Endodermal cell (in vitro differentiated cells): ENCODE data around the gene CDH4. TPM values are rescaled to one million over a fixed set of nuclear protein-coding genes. Genes with fewer than 3 reads are reported as not detected.

Experiments
- DNase-seq: peaks from one replicate; pipeline ENCODE4 v3.0.0-alpha.2; 2017
- H3K27ac ChIP-seq: 2 replicates; pipeline ENCODE4 v1.5.1; 2013; ENCODE audit warnings: mild to moderate bottlenecking, low read depth, low read length, moderate library complexity
- H3K27me3 ChIP-seq: 2 replicates; pipeline ENCODE4 v1.6.1; 2013; ENCODE audit warnings: mild to moderate bottlenecking, low read length, moderate library complexity; ENCODE audit not compliant: insufficient read depth, control insufficient read depth, poor library complexity, severe bottlenecking
- H3K36me3 ChIP-seq: 2 replicates; pipeline ENCODE4 v1.7.0; 2013; ENCODE audit warnings: mild to moderate bottlenecking, low read length, moderate library complexity; ENCODE audit not compliant: control insufficient read depth, insufficient read depth
- H3K4me1 ChIP-seq: one replicate; pipeline ENCODE4 v1.7.0; 2013; ENCODE audit warnings: low read length; ENCODE audit not compliant: control insufficient read depth, insufficient read depth
- H3K4me3 ChIP-seq: 2 replicates; pipeline ENCODE4 v1.5.1; 2013; ENCODE audit warnings: mild to moderate bottlenecking, low read length, moderate library complexity
- H3K9ac ChIP-seq: 2 replicates; pipeline ENCODE4 v1.6.1; 2013; ENCODE audit warnings: mild to moderate bottlenecking, low read length, moderate library complexity; ENCODE audit not compliant: poor library complexity, severe bottlenecking; ENCODE audit errors: extremely low read depth
- H3K9me3 ChIP-seq: 2 replicates; pipeline ENCODE4 v1.6.1; 2013; ENCODE audit warnings: mild to moderate bottlenecking, low read length, moderate library complexity; ENCODE audit not compliant: control insufficient read depth
- H3K27ac Mint-ChIP-seq: 2 replicates; pipeline ENCODE4 v1.8.0; 2020; ENCODE audit warnings: mixed read lengths
- H3K27me3 Mint-ChIP-seq: 2 replicates; pipeline ENCODE4 v1.8.0; 2021; ENCODE audit warnings: mild to moderate bottlenecking, mixed read lengths; ENCODE audit not compliant: insufficient read depth
- H3K36me3 Mint-ChIP-seq: 2 replicates; pipeline ENCODE4 v1.8.0; 2020; ENCODE audit warnings: low read depth, mixed read lengths
- H3K4me1 Mint-ChIP-seq: 2 replicates; pipeline ENCODE4 v1.8.0; 2020; ENCODE audit warnings: mixed read lengths
- H3K4me3 Mint-ChIP-seq: 2 replicates; pipeline ENCODE4 v1.8.0; 2020; ENCODE audit warnings: mild to moderate bottlenecking, moderate library complexity, mixed read lengths
- H3K9me3 Mint-ChIP-seq: 2 replicates; pipeline ENCODE4 v1.8.0; 2020; ENCODE audit warnings: mild to moderate bottlenecking, mixed read lengths
- CTCF ChIP-seq: fragments of 200-600 bp; sonication (generic); conservative IDR thresholded peaks from 2 replicates; pipeline ENCODE4 v1.5.0; 2021; ENCODE audit warnings: antibody characterized with exemption, mild to moderate bottlenecking
- WGBS, 2 experiments: methylation state at CpG; one replicate each; pipeline versions ENCODE4 v1.1.5 to v1.1.7; 2013; ENCODE audit warnings: missing lambda C conversion rate in 2 of 2, mixed read lengths in 1 of 2; ENCODE audit not compliant: insufficient coverage in 1 of 2, insufficient read length in 1 of 2; 5-methylcytosine and 5-hydroxymethylcytosine counted together
- total RNA-seq, 2 donors: library from RNA; stranded (reverse); fragmentation: NEBNext Ultra II Directional in 1 of 2; extraction: Animal tissue kit (Norgen Biotek cat#: 25700) in 1 of 2; gene quantifications; 2 replicates in 1 of 2; 3 replicates in 1 of 2; pipeline ENCODE4 v1.2.1, GENCODE V29; 2021

CDH4 gene
- total RNA-seq, 2 donors from 2014 or later = 1.8 to 5.8 TPM

DNA sequence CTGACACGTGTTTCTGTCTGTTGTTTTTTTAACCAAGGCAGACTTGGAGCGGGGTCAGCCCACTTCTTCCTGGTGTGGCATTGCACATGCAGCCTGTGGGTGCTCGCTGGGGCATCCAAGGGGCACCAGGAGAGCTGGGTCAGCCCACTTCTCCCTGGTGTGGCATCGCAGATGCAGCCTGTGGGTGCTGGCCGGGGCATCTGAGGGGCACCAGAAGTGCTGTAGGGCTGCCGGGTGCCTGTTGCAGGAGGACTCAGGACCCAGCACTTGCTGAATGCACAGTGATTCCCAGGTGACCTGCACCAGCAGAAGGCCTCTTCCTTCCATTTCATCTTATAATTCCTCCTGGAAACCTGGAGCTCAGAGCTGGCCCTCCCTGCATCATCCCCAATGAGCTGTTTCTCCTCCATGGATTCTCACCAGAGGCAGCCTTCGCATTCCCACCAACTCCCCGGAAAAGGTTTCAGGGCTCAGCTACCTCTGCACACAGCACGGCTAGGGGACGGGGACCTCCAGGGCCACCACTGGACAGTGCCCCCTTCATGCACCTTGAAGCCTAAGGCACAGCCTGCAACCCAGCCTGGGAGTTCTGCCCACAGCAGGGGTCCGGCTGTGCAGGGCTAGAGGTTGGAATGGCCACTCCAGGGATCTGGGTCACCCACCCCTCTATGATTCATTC lies 594.8 kb downstream of the CDH4 start:
- H3K4me3 ChIP-seq = no peak overlapping the region
- no peak for TF ChIP-seq CTCF
- 94 to 95% methylated on average over 4 to 11 of the region's 11 CpGs for WGBS, 2 experiments

DNA sequence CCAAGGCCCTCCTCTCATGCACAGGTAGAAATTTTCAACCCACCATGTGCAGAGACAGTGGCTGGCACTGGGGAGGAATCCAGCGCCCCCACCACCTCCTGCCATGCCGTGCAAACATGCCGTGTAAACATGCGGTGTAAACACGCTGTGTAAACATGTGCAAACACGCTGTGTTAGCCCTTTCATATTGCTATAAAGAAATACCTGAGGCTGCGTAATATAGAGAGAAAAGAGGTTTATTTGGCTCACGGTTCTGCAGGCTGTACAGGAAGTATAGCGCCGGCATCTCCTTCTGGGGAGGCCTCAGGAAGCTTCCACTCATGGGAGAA lies 595.3 kb downstream of the CDH4 start:
- no peaks in the 10 kb centered on the region for H3K9me3 ChIP-seq
- TF ChIP-seq CTCF = no peak
- H3K27ac ChIP-seq = no peak overlapping the region
- no peak overlapping the region for H3K9ac ChIP-seq
- peaks cover 15% of the 10 kb centered on the region for H3K9me3 Mint-ChIP-seq
- no peak overlapping the region for H3K4me3 ChIP-seq
- no peak overlapping the region for H3K27ac Mint-ChIP-seq
- H3K36me3 Mint-ChIP-seq = peaks cover 3% of the 10 kb centered on the region
- H3K4me1 ChIP-seq = no peaks in the 10 kb centered on the region
- DNase-seq = no peak
- WGBS, 2 experiments = 95 to 100% methylated on average over 10 of the region's 10 CpGs
- no peaks in the 10 kb centered on the region for H3K27me3 ChIP-seq
- peaks cover 2% of the 10 kb centered on the region for H3K4me1 Mint-ChIP-seq
- H3K4me3 Mint-ChIP-seq = no peak overlapping the region
- H3K27me3 Mint-ChIP-seq = peaks cover 9% of the 10 kb centered on the region
- no peaks in the 10 kb centered on the region for H3K36me3 ChIP-seq

More for the DNA sequence above, 594.8 kb downstream of the CDH4 start:
- peaks cover 3% of the 10 kb centered on the region for H3K36me3 Mint-ChIP-seq
- peaks cover 9% of the 10 kb centered on the region for H3K27me3 Mint-ChIP-seq
- no peak overlapping the region for H3K4me3 Mint-ChIP-seq
- Histone ChIP-seq H3K9ac (no peak overlapping the region), H3K9me3 (no peaks in the 10 kb centered on the region), H3K4me1 (no peaks in the 10 kb centered on the region), H3K27me3 (no peaks in the 10 kb centered on the region), H3K36me3 (no peaks in the 10 kb centered on the region), H3K27ac (no peak overlapping the region)
- no peak for DNase-seq
- no peak overlapping the region for H3K27ac Mint-ChIP-seq
- peaks cover 15% of the 10 kb centered on the region for H3K9me3 Mint-ChIP-seq
- H3K4me1 Mint-ChIP-seq = peaks cover 2% of the 10 kb centered on the region

DNA sequence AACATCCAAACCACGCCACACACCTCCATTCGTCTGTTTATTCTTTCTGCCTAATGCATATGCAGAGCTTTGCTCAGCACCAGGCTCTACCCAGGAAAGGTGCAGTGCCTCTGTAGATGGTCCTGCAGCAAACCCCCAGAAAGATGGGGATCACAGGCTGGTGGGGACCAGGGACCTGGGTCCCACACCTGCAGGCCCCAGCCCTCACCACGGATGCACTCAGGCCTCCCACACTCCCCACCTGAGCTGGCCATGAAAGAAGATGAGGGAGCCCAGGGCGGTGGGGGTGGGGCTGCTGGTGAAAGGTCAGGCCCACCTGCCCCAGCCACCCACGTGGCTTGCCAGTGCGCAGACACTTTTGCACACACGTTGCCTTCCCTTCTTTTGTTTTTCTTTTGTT lies 595.9 kb downstream of the CDH4 start:
- no peak overlapping the region for H3K9ac ChIP-seq
- DNase-seq = no peak
- H3K9me3 Mint-ChIP-seq = peaks cover 15% of the 10 kb centered on the region
- no peaks in the 10 kb centered on the region for H3K36me3 ChIP-seq
- 87 to 91% methylated on average over 6 to 7 of the region's 7 CpGs for WGBS, 2 experiments
- H3K36me3 Mint-ChIP-seq = peaks cover 3% of the 10 kb centered on the region
- H3K27me3 Mint-ChIP-seq = peaks cover 9% of the 10 kb centered on the region
- no peak for TF ChIP-seq CTCF
- H3K4me1 Mint-ChIP-seq = peaks cover 2% of the 10 kb centered on the region
- no peak overlapping the region for H3K4me3 Mint-ChIP-seq
- no peaks in the 10 kb centered on the region for H3K9me3 ChIP-seq
- H3K27ac ChIP-seq = no peak overlapping the region
- H3K4me1 ChIP-seq = no peaks in the 10 kb centered on the region
- no peak overlapping the region for H3K4me3 ChIP-seq
- no peaks in the 10 kb centered on the region for H3K27me3 ChIP-seq
- H3K27ac Mint-ChIP-seq = no peak overlapping the region
